Measurements from ENCODE around the gene HOXC10.

The HOXC10 gene

GRCh38 chr12:53950437-53950773 lies 34.5 kb upstream of the HOXC10 start:
- no peak for DNase-seq

DNA sequence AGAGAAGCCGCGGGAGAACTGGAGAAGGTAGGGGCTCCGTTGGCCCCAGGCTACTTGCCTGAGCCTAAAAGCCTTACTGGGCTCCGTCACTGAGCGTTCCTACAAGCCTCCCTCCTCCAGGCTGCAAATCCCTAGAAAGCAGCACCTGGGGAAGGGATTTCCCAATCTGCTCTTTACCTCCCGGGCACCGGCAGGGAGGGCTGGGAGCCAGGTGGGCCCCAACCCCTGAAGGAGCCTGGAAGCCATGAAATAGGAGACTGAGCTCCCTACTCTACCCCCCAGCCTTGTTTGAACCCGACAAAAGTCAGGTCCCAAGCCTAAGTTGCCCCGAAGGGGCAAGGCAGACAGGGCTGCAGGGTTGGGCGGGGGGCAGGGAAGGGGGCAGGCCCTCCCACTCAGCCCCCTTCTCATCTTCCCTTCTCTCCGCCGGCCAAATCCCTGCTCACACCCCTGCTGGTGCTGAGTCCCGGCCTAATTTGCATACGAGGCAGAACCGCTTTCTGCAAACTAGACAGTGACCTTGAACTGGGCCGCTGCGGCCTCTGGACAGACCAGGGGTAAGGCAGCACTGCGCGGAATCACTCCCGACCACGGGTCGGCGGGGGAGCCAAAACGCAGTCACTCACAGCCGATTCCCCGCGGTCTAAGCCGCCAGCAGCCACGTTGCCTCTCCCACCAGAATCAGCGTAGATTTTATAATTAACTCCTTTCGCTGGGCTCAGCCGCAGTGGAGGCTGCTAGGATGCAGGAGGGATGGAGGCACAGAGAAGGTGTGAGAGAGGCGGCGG lies 34.0 kb upstream of the HOXC10 start:
- DNase-seq = no peak

GRCh38 chr12:53951577-53952334 lies 33.2 kb upstream of the HOXC10 start:
- DNase-seq = no peak

GRCh38 chr12:53952335-53952694 lies 32.6 kb upstream of the HOXC10 start:
- DNase-seq = no peak

DNA sequence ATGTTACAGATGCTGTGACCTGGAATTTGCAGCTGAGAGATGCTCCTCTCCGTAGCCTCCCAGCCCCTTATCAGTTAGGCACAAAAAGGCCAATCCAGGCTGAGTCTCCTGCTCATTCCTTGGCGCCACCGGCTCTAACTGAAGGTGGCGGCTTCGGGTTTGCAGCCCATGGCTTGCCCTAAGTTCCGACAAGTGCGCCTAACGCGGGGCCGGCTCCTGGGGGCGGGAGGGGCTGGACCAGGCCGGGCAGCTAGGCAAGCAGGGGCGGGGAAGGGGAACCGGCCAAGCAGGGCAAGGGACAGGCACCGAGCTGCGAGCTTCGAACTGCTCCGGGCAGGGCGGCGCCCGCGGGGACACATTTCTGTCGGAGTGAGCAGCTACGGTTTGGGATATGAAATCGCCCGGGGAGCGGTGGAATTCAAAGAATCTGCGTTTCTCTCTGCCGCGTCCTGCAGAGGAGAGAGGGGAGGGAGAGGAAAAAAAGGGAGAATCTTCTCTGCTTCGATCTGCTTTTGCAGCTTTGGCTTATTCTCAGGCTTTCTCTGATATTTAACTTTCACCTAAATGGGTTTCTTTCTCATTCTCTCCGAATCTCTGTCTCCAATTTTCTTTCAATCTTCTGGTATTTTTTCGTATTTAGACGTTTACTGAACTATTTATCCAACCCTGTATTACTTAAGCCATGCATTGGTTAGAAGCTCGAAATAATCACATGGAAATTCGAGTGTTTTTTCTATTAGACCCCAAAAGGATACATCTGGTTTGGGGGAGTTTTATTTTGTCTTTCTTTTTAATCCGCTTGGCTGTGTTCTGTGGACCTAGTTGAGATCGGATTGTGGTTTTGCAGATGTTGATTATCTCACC lies 31.8 kb upstream of the HOXC10 start:
- DNase-seq = no peak

GRCh38 chr12:53953831-53954693 lies 30.9 kb upstream of the HOXC10 start:
- no peak for DNase-seq

GRCh38 chr12:53954694-53955035 lies 30.3 kb upstream of the HOXC10 start, which contains the start of gene HOXC12:
Gene HOXC12 (plus strand): TSS chr12:53954903. CDS start chr12:53954930, 27 bp downstream.
- DNase-seq = no peak

DNA sequence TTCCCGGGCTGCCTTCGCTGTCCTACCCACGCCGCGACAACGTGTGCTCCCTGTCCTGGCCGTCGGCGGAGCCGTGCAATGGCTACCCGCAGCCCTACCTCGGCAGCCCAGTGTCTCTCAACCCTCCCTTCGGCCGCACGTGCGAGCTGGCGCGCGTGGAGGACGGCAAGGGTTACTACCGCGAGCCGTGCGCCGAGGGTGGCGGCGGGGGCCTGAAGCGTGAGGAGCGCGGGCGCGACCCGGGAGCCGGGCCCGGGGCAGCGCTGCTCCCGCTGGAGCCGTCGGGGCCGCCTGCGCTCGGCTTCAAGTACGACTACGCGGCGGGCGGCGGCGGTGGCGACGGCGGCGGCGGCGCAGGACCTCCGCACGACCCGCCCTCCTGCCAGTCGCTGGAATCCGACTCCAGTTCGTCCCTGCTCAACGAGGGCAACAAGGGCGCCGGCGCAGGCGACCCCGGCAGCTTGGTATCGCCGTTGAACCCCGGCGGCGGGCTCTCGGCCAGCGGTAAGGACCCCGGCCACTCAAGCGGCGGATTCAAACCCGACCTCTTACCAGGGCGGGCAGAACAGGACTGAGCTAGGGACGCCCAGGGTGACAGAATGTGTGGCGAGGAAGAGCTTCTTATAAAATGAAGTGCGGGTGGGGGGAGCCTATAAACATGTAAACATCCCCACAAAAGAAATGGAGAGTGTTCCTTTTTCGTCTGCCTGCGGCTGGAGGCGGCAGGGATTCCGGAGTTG lies 29.7 kb upstream of the HOXC10 start:
- DNase-seq = no peak

GRCh38 chr12:53955776-53956250 lies 29.1 kb upstream of the HOXC10 start:
- no peak for DNase-seq

- DNase-seq = no peak
Measured at GRCh38 chr12:53956251-53956887, 28.6 kb upstream of the HOXC10 start.

- DNase-seq = no peak
Measured at GRCh38 chr12:53956914-53957536, 27.9 kb upstream of the HOXC10 start.

DNA sequence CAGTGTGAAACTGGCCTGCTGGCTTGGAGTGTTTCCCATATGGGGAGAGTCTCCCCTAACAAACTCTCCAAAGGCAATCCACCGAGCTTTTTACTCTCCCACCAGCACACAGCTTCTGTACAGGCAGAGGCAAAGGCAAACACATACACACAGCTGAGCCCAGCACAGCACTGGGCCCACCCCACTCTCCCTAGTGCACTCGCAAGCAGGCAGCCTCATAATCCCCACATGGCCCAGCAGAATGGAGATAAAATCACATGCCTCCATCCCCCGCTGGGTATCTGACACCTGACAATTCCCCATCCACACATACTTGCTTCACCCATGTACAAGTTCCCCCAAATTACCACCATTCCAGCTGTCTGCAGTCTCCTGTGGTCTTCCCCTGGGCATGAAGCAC lies 26.8 kb upstream of the HOXC10 start:
- no peak for DNase-seq

- no peak for DNase-seq
Measured at GRCh38 chr12:53959314-53959713, 25.6 kb upstream of the HOXC10 start.

DNA sequence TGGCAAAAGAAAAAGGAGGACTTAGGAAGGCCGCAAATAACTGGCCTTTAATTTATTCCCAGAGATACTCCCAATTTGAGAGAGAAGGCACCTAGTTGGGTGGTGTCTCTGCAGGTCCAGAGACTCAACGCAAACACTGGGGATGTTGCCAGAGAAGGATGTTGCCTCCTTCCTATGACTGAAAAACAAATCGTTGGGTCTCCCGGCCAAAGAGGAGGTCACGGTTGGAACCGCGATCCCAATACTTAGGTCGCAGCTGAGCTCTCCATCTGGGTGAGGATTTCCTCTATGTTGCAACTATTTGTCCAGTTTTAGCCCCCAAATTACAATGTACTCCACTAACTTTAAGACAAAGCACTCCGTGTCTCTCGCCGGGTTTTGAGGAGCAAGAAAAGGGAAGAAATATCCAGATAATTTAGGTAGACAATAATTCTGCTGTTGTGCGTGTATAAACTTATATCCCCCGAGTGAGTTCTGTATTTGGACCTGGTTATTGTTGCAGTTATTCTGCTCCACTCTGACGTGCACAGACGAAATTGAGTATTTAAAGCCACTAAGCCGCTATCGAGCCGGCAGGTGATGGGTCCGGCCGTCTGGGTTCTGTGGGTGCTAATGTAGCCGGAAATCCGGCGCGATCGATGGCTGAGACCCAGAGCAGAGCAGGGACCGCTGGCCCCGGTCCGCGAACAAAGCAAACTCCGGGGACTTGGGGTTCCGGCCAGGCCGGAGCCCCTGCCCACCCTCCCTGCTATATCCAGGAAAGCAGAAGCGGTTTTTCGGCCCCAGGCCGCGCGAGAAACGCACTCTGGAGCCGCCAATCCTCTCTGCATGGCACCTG lies 24.5 kb upstream of the HOXC10 start:
- no peak for DNase-seq

DNA sequence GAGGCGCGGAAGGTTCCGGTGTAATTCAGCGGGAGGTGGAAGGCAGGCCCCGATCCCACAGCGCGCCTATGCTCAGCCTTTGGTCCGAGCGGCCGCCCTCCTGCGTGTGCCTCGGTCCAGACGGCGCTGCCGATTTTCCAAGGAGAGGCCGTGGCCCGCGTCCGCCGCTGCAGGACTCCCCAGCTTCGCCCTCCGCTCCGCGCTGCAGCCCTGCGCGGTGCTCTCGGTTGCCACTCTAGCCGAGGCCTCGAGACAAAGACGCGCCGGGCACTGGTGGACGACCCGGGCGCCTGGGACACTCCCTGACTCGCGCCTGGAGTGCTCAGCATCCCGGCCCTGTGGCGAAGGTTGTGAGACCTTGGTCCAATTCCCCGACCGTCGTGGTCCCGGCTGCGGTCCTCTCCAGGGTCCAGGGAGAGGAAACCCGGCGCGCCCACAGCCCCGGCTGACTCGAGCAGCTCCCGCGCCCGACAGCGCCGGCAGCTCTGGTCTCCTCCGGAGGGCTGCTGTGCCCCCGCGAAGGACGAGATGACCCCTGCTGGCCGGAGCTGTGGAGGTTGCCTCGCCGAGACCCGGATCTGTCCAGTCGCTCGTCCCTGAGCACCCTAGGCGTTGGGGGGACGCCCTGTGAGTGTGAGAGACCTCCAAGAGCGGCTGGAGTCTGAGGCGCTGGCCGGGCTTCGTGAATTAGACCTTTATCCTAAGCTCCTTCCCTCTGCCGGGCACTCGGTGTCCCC lies 23.8 kb upstream of the HOXC10 start:
- no peak for DNase-seq

GRCh38 chr12:53963005-53963404 lies 21.9 kb upstream of the HOXC10 start:
- DNase-seq = no peak

Data from nucleus accumbens (tissue), 56 donors.